ENCODE measurements around the gene CEP57.
"Not testable (repeated sequence)": the region's sequence is repeated elsewhere in the genome, so short reads cannot be mapped to it uniquely, and the experiment has no call there.

DNA sequence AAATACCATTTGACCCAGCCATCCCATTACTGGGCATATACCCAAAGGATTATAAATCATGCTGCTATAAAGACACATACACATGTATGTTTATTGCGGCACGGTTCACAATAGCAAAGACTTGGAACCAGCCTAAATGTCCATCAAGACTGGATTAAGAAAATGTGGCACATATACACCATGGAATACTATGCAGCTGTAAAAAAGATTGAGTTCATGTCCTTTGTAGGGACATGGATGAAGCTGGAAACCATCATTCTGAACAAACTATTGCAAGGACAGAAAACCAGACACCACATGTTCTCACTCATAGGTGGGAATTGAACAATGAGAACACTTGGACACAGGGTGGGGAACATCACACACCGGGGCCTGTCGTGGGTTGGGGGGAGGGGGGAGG lies 20.8 kb downstream of the CEP57 start:
- TF ChIP-seq, protein P1, sequence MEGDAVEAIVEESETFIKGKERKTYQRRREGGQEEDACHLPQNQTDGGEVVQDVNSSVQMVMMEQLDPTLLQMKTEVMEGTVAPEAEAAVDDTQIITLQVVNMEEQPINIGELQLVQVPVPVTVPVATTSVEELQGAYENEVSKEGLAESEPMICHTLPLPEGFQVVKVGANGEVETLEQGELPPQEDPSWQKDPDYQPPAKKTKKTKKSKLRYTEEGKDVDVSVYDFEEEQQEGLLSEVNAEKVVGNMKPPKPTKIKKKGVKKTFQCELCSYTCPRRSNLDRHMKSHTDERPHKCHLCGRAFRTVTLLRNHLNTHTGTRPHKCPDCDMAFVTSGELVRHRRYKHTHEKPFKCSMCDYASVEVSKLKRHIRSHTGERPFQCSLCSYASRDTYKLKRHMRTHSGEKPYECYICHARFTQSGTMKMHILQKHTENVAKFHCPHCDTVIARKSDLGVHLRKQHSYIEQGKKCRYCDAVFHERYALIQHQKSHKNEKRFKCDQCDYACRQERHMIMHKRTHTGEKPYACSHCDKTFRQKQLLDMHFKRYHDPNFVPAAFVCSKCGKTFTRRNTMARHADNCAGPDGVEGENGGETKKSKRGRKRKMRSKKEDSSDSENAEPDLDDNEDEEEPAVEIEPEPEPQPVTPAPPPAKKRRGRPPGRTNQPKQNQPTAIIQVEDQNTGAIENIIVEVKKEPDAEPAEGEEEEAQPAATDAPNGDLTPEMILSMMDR (IDR thresholded peaks at IDR 0.05) = not testable (repeated sequence)
- not testable (repeated sequence) for TF ChIP-seq POLR2A (IDR thresholded peaks at IDR 0.05)

Measured in thyroid gland (tissue), 4 donors.